Endothelial cell of umbilical vein (primary cell): ENCODE data around the gene CSHL1. TPM values are rescaled to one million over a fixed set of nuclear protein-coding genes. Genes with fewer than 3 reads are reported as not detected.

ENCODE experiments used
- BruUV-seq: library from RNA; stranded (reverse); fragments of 400-500 nt; replicated peaks from 2 replicates; lab custom pipeline; 2021; lab: Mats Ljungman, UMichigan
- CTCF ChIA-PET: fragments of 300-600, 350-600 bp; sonication (Branson Sonifier 250); formaldehyde crosslinking; loops from one replicate; lab custom pipeline; 2021; ENCODE audit warnings: antibody characterized with exemption, inconsistent platforms; lab: Charles Lee
- POLR2A ChIA-PET: fragments of 300-600, 350-600 bp; sonication (Branson Sonifier 250); formaldehyde crosslinking; loops from one replicate; lab custom pipeline; 2021; ENCODE audit warnings: antibody characterized with exemption, inconsistent platforms; lab: Charles Lee
- DNase-seq: peaks from one replicate; pipeline ENCODE4 v3.0.0-alpha.2; 2011; ENCODE audit warnings: low read depth, low spot score
- FAIRE-seq: peaks from 2 replicates; lab custom pipeline; 2011; peaks lifted over from hg19 to GRCh38; lab: Jason Lieb, UNC
- H2AFZ ChIP-seq: 2 replicates; pipeline ENCODE4 v1.6.0; 2012; ENCODE audit warnings: low read depth, low read length, control low read depth, inconsistent platforms
- H3K27ac ChIP-seq: 2 replicates; pipeline ENCODE4 v1.5.1; 2011; ENCODE audit warnings: low read depth, mild to moderate bottlenecking, control low read depth, low read length, moderate library complexity; ENCODE audit not compliant: insufficient read depth
- H3K27me3 ChIP-seq, 2 experiments: 2 replicates each; pipeline versions ENCODE4 v1.6.0 to v1.6.1; 2011; ENCODE audit warnings: low read length in 2 of 2, mixed read lengths in 1 of 2; ENCODE audit not compliant: control insufficient read depth in 2 of 2, insufficient read depth in 2 of 2
- H3K36me3 ChIP-seq, 2 experiments: 2 replicates in 1 of 2; 3 replicates in 1 of 2; pipeline ENCODE4 v1.5.1; 2011; ENCODE audit warnings: low read length in 2 of 2, mild to moderate bottlenecking in 1 of 2, moderate library complexity in 1 of 2; ENCODE audit not compliant: control insufficient read depth in 2 of 2, insufficient read depth in 2 of 2; ENCODE audit errors: extremely low read depth in 1 of 2
- H3K4me1 ChIP-seq: 3 replicates; pipeline ENCODE4 v1.5.1; 2011; ENCODE audit warnings: mild to moderate bottlenecking, low read length; ENCODE audit not compliant: control insufficient read depth, insufficient read depth; ENCODE audit errors: extremely low read depth
- H3K4me2 ChIP-seq: 2 replicates; pipeline ENCODE4 v1.6.1; 2011; ENCODE audit warnings: low read length, control low read depth, mixed read lengths; ENCODE audit not compliant: insufficient read depth
- H3K4me3 ChIP-seq, 3 experiments: fragments of 200-600 bp in 1 of 3; sonication (generic), shearing (Covaris generic) in 1 of 3; replicated peaks in 1 of 3; 2 replicates each; pipeline ENCODE4 v1.5.1; 2011 to 2016; ENCODE audit warnings: control low read depth in 3 of 3, low read length in 3 of 3, mild to moderate bottlenecking in 2 of 3, inconsistent platforms in 1 of 3, low read depth in 1 of 3, moderate library complexity in 1 of 3; ENCODE audit not compliant: insufficient read depth in 1 of 3
- H3K79me2 ChIP-seq: 2 replicates; pipeline ENCODE4 v1.6.0; 2012; ENCODE audit warnings: low read length, inconsistent platforms; ENCODE audit not compliant: control insufficient read depth, insufficient read depth
- H3K9ac ChIP-seq: replicated peaks from 2 replicates; pipeline ENCODE3; 2011; ENCODE audit warnings: low read length, control low read depth; ENCODE audit not compliant: insufficient read depth; ENCODE audit errors: extremely low read depth
- H3K9me1 ChIP-seq: replicated peaks from 3 replicates; pipeline ENCODE4 v1.6.0; 2011; ENCODE audit warnings: mild to moderate bottlenecking, low read length; ENCODE audit not compliant: control insufficient read depth, insufficient read depth; ENCODE audit errors: extremely low read depth
- H3K9me3 ChIP-seq: replicated peaks from 2 replicates; pipeline ENCODE4 v1.5.1; 2012; ENCODE audit warnings: low read length, inconsistent platforms; ENCODE audit not compliant: control insufficient read depth, insufficient read depth
- H4K20me1 ChIP-seq: replicated peaks from 2 replicates; pipeline ENCODE3; 2011; ENCODE audit warnings: mild to moderate bottlenecking, low read length; ENCODE audit not compliant: control insufficient read depth, insufficient read depth; ENCODE audit errors: extremely low read depth
- EZH2 ChIP-seq: IDR thresholded peaks from 2 replicates; pipeline ENCODE4 v1.6.1; 2012; ENCODE audit warnings: borderline replicate concordance, low read depth, mild to moderate bottlenecking, moderate library complexity, low read length, inconsistent platforms; ENCODE audit not compliant: severe bottlenecking
- FOS ChIP-seq: IDR thresholded peaks from 2 replicates; pipeline ENCODE4 v1.6.1; 2011; ENCODE audit warnings: mild to moderate bottlenecking, low read length, moderate library complexity, borderline replicate concordance; ENCODE audit not compliant: insufficient read depth
- GATA2 ChIP-seq: IDR thresholded peaks from 2 replicates; pipeline ENCODE4 v1.7.0; 2011; ENCODE audit warnings: low read depth, mild to moderate bottlenecking, moderate library complexity, mixed read lengths, low read length; ENCODE audit not compliant: insufficient read length, insufficient read depth
- JUN ChIP-seq: IDR thresholded peaks from 2 replicates; pipeline ENCODE4 v1.6.1; 2011; ENCODE audit warnings: borderline replicate concordance, low read depth; ENCODE audit not compliant: insufficient read length, insufficient read depth
- MYC ChIP-seq: IDR thresholded peaks from one replicate; pipeline ENCODE4 v1.6.1; 2011; ENCODE audit warnings: mild to moderate bottlenecking, low read depth, low read length
- POLR2A ChIP-seq: IDR thresholded peaks from 2 replicates; pipeline ENCODE4 v1.6.1; 2012; ENCODE audit warnings: low read depth, mild to moderate bottlenecking, control low read depth, low read length
- POLR2AphosphoS5 ChIP-seq: IDR thresholded peaks from 2 replicates; pipeline ENCODE4 v1.6.1; 2012; ENCODE audit warnings: low read depth, mild to moderate bottlenecking, control low read depth, low read length, moderate library complexity; ENCODE audit not compliant: insufficient read depth
- dilution Hi-C: fragments of 300-500 bp; cut with MboI; formaldehyde crosslinking; loops from one replicate; pipeline ENCODE4 v1.15.0; 2019; ENCODE audit warnings: low sequenced_read_pairs; ENCODE audit not compliant: extremely low pct_ligation_motif_present
- intact Hi-C: fragments of 100-400 bp; cut with micrococcal nuclease; formaldehyde crosslinking; loops from one replicate; pipeline ENCODE4 v1.10.0; 2022
- polyA plus RNA-seq, 4 experiments: library from polyadenylated mRNA; depleted of rRNA in 3 of 4; stranded (reverse) in 3 of 4; unstranded in 1 of 4; fragments of >200 nt; gene quantifications; 2 replicates each; pipeline versions ENCODE4 v1.2.1 to v1.2.3, GENCODE V29; 2011 to 2012; ENCODE audit warnings: missing spikeins in 1 of 4
- total RNA-seq: library from RNA; stranded (reverse); gene quantifications from 2 replicates; pipeline ENCODE4 v1.2.3, GENCODE V29; 2021
- TF ChIP-seq, protein P1 (sequence below), 2 donors: IDR thresholded peaks; 1 replicate in 1 of 2; 2 replicates in 1 of 2; pipeline ENCODE4 v1.5.1; 2011; ENCODE audit warnings: low read length in 2 of 2, mild to moderate bottlenecking in 2 of 2, moderate library complexity in 2 of 2, control low read depth in 1 of 2, inconsistent platforms in 1 of 2, low read depth in 1 of 2; ENCODE audit not compliant: insufficient read depth in 1 of 2; ENCODE audit errors: extremely low read depth in 1 of 2
- TF ChIP-seq, protein P2 (sequence below): IDR thresholded peaks from 2 replicates; pipeline ENCODE4 v1.6.1; 2011; ENCODE audit not compliant: insufficient read depth, insufficient read length

CSHL1 gene
- total and polyA plus RNA-seq, 2 donors (not counting 3 experiments of a cell fraction or from before 2014, with no cell fraction given): not detected

DNA sequence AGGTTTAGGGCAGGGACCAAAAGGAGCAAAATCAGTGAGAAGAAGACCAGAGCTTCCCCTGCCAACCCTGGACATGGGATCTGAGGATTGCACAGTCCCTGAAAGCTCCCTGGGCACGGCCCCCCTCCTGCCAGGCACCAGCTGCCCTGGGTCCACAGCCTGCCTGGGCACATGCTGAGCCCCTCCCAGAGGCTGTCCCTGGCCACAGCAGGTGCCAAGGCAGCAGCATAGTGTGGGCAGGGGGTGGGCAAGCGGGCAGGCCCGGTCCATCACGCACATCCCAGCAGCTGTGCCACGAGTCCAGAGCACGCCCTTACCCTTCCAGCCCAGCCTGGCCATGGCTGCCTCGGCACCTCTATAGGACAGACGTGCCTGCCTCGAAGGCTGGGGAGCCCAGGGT, 48.9 kb upstream of the CSHL1 start:
- Histone ChIP-seq H3K79me2 (no peaks in the 10 kb centered on the region), H3K4me2 (no peak overlapping the region), H3K9me3 (no peaks in the 10 kb centered on the region), H3K27me3 (no peaks in the 10 kb centered on the region), H3K4me1 (no peaks in the 10 kb centered on the region), H4K20me1 (no peaks in the 10 kb centered on the region), H3K36me3 (no peaks in the 10 kb centered on the region), H3K9ac (no peak overlapping the region), H3K4me3 (no peak overlapping the region), H2AFZ (no peak overlapping the region), H3K9me1 (no peaks in the 10 kb centered on the region), H3K27ac (no peak overlapping the region)
- BruUV-seq: no TSS peak
- intact Hi-C loops (no loop called here), dilution Hi-C loops (no loop called here)
- FAIRE-seq: no peak
- CTCF ChIA-PET: interaction anchor here (2.4 to 7.0 kb wide), 2 partner anchors 9 to 14 kb away, joined by 8 to 50 read pairs; no protein-coding TSS in a partner anchor
- TF ChIP-seq FOS: no peak
- TF ChIP-seq JUN: no peak
- TF ChIP-seq GATA2: no peak
- TF ChIP-seq MYC: no peak
- no peak for TF ChIP-seq POLR2AphosphoS5
- TF ChIP-seq, protein P1, sequence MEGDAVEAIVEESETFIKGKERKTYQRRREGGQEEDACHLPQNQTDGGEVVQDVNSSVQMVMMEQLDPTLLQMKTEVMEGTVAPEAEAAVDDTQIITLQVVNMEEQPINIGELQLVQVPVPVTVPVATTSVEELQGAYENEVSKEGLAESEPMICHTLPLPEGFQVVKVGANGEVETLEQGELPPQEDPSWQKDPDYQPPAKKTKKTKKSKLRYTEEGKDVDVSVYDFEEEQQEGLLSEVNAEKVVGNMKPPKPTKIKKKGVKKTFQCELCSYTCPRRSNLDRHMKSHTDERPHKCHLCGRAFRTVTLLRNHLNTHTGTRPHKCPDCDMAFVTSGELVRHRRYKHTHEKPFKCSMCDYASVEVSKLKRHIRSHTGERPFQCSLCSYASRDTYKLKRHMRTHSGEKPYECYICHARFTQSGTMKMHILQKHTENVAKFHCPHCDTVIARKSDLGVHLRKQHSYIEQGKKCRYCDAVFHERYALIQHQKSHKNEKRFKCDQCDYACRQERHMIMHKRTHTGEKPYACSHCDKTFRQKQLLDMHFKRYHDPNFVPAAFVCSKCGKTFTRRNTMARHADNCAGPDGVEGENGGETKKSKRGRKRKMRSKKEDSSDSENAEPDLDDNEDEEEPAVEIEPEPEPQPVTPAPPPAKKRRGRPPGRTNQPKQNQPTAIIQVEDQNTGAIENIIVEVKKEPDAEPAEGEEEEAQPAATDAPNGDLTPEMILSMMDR (IDR thresholded peaks at IDR 0.05; ENCODE audit: extremely low read depth in 1 of 2, insufficient read depth in 1 of 2, low read depth in 1 of 2, low read length in 2 of 2): no peak
- no peak for TF ChIP-seq EZH2
- TF ChIP-seq, protein P2, sequence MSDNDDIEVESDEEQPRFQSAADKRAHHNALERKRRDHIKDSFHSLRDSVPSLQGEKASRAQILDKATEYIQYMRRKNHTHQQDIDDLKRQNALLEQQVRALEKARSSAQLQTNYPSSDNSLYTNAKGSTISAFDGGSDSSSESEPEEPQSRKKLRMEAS: no peak
- no peak for TF ChIP-seq POLR2A
- DNase-seq: no peak
- POLR2A ChIA-PET: no interaction called here
